ENCODE results near the gene CLCNKB.
"Not testable (repeated sequence)": the region's sequence is repeated elsewhere in the genome, so short reads cannot be mapped to it uniquely, and the experiment has no call there.

CLCNKB gene

DNA sequence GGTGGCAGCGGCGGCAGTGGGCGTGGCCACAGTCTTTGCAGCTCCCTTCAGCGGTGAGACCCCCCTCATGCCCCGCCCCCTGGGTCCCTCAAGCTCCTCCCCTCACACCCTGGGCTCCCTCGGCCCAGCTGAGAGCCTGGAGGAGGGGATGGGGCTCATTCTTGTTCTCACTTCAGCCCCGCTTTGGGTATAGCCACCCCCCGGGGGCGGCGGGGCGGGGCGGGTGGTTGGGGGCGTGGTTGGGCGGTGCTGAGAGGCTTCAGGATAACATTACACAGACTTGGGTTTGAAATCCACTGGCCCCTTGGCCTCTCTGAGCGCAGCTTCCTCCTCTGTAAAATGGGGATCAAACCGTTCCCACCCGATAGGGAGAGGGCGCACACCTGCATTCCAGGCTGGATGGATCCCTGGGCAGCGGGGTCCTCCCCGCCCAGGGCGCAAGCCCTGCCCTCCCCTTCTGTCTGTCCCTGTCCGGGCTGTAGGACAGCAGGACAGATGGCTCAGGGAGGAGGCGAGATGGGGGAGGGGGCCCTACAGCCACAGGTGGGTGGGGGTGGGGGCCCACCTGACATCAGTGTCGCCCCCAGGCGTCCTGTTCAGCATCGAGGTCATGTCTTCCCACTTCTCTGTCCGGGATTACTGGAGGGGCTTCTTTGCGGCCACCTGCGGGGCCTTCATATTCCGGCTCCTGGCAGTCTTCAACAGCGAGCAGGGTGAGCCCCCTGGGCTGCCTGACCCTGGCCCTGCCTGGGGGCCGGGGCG is 16.7 kb upstream of the CLCNKB start:
- H3K4me3 ChIP-seq (ENCODE audit: control insufficient read depth, low read depth, low read length): no peak overlapping the region
- no peak for DNase-seq (ENCODE audit: low read depth)
- TF ChIP-seq, protein P1, sequence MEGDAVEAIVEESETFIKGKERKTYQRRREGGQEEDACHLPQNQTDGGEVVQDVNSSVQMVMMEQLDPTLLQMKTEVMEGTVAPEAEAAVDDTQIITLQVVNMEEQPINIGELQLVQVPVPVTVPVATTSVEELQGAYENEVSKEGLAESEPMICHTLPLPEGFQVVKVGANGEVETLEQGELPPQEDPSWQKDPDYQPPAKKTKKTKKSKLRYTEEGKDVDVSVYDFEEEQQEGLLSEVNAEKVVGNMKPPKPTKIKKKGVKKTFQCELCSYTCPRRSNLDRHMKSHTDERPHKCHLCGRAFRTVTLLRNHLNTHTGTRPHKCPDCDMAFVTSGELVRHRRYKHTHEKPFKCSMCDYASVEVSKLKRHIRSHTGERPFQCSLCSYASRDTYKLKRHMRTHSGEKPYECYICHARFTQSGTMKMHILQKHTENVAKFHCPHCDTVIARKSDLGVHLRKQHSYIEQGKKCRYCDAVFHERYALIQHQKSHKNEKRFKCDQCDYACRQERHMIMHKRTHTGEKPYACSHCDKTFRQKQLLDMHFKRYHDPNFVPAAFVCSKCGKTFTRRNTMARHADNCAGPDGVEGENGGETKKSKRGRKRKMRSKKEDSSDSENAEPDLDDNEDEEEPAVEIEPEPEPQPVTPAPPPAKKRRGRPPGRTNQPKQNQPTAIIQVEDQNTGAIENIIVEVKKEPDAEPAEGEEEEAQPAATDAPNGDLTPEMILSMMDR (IDR thresholded peaks at IDR 0.05; ENCODE audit: control insufficient read depth, insufficient read depth, low read depth, low read length, missing control alignments): no peak

DNA sequence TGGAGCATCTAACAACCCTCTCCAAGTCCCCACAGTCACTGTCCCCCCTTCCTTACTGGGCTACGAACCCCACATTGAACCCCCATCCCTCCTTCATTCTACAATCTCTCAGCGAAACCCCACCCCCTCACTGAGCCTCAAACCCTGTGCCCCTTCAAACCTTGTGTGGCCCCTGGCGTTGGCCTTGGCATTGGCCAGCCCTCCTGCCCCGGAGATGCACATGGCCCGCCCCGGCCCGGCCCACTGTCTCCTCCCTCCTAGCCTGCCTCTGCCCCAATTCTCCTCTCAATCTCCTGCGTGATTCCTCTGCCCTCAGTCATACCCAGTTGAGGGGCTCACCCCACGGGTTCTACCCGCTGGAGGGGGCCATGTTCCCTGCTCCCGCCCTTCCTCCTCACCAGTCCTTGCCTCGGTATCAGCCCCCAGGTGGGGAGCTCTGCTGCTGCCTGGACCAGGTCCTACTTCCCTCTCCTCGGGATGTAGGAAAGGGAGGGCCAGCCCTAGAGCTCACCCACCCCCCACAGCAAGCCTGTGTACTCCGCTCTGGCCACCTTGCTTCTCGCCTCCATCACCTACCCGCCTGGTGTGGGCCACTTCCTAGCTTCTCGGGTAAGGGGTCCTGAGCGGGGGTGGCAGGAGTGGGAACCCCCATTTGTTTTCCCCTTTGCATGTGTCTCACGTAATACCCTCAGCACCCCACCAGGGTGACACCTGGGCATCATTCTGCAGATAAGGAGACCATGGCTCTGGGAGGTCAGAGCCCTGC is 15.2 kb upstream of the CLCNKB start:
- DNase-seq (ENCODE audit: low read depth): no peak
- no peak overlapping the region for H3K4me3 ChIP-seq (ENCODE audit: control insufficient read depth, low read depth, low read length)
- TF ChIP-seq, protein P1 (IDR thresholded peaks at IDR 0.05; ENCODE audit: control insufficient read depth, insufficient read depth, low read depth, low read length, missing control alignments): no peak

DNA sequence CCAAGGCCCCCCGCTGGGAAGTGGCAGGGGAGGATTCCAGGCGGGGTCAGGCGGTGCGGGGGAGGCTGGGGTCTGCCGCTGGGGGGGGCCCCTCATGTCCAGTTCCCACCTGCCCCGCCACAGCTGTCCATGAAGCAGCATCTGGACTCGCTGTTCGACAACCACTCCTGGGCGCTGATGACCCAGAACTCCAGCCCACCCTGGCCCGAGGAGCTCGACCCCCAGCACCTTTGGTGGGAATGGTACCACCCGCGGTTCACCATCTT is 14.6 kb upstream of the CLCNKB start:
- not testable (repeated sequence) for DNase-seq (ENCODE audit: low read depth)

DNA sequence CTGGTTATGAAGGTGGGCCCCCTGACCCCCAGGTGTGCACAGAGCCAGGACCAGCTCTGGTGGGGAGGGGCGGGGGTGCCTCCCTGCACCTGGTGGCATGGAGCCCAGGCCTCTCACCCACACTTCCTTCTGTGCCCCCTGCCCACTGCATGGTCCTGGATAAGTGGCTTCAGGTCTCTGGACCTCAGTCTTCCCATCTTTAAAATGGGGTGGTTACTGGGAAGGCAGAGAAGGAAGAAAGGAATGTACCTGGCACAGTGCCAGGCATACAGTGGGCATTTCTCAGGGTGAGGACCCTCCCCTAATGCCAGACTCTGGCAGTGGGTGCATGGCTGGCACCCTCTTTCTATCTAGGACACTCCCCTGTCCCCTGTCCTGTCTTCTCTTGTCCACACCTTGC is 14.3 kb upstream of the CLCNKB start:
- TF ChIP-seq, protein P1 (IDR thresholded peaks at IDR 0.05; ENCODE audit: control insufficient read depth, insufficient read depth, low read depth, low read length, missing control alignments): no peak
- DNase-seq (ENCODE audit: low read depth): no peak

More for the DNA sequence above, 14.6 kb upstream of the CLCNKB start:
- not testable (repeated sequence) for H3K4me3 ChIP-seq (ENCODE audit: control insufficient read depth, low read depth, low read length)

DNA sequence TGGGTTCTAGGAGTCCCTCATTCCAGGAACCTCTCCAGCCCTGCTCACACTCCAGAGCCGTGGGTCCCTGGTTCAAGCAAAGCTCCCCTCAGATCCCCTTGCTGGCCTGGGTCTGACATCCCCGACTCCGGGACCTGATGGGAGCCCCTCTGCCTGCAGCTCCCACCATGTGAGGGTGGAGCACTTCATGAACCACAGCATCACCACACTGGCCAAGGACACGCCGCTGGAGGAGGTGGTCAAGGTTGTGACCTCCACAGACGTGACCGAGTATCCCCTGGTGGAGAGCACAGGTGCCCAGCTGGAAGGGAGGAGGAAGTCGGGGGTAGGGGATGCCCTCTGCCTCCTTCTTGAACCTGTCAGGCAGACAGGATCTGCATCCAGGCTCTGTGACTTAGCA is 12.0 kb upstream of the CLCNKB start:
- TF ChIP-seq, protein P1 (IDR thresholded peaks at IDR 0.05; ENCODE audit: control insufficient read depth, insufficient read depth, low read depth, low read length, missing control alignments): no peak
- DNase-seq (ENCODE audit: low read depth): no peak

More for the DNA sequence above, 14.3 kb upstream of the CLCNKB start:
- no peak overlapping the region for H3K4me3 ChIP-seq (ENCODE audit: control insufficient read depth, low read depth, low read length)

DNA sequence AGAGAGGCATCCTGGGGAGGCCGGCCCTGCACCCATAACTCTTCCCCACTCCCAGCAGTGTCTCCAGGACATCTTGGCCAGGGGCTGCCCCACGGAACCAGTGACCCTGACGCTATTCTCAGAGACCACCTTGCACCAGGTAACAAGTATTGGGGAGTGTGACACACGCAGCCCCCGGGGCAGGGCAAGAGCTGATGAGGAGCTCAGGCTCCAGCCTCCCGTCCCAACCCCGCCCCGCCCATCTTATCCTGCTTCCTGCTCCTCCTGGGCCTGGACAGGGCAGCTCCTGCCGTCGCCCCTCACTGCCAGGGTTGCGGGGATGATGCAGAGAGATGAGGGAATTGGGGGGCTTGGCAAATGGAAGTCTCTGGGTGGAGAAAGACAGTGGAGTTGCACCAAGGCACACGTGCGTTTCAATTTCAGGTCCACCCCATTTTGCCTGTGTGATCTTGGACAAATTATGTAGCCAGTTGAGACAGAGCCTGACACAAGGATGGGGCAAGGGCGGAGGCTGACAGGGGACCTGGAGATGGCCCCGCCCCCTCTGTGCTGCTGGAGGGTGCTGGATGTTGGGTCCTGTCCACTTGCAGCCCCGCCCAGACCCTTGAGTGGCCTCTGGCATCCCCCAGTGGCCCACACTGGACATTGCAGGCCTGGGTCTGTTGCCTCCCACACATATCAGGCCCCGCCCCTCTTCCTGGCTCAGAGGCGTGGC is 11.0 kb upstream of the CLCNKB start:
- TF ChIP-seq, protein P1 (IDR thresholded peaks at IDR 0.05; ENCODE audit: control insufficient read depth, insufficient read depth, low read depth, low read length, missing control alignments): peak; percentile 98
- DNase-seq (ENCODE audit: low read depth): peak; percentile 35
- H3K4me3 ChIP-seq (ENCODE audit: control insufficient read depth, low read depth, low read length): no peak overlapping the region

More for the DNA sequence above, 12.0 kb upstream of the CLCNKB start:
- H3K4me3 ChIP-seq (ENCODE audit: control insufficient read depth, low read depth, low read length): no peak overlapping the region

DNA sequence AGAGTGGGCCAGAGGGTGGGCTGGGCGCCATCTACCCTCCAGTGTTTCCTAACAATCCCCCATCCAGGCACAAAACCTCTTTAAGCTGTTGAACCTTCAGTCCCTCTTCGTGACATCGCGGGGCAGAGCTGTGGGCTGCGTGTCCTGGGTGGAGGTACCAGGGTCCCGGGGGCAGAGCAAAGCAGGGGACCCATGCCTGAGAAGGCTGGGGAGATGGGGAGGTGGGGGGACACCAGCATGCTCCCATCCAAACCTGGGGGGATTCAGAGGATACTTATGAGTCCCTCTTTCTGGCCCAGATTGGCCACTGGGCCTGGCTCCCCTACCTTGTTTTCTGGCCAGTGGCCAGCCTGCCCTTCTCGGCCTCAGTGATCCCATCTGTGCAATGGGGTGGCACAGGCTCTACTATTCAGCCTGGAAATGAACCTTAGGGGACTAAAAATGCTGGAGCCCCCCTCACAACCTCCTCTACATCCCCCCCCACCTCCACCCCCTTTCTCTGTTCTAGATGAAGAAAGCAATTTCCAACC is 10.4 kb upstream of the CLCNKB start:
- DNase-seq (ENCODE audit: low read depth); H3K4me3 ChIP-seq (ENCODE audit: control insufficient read depth, low read depth, low read length): not testable (repeated sequence)

DNA sequence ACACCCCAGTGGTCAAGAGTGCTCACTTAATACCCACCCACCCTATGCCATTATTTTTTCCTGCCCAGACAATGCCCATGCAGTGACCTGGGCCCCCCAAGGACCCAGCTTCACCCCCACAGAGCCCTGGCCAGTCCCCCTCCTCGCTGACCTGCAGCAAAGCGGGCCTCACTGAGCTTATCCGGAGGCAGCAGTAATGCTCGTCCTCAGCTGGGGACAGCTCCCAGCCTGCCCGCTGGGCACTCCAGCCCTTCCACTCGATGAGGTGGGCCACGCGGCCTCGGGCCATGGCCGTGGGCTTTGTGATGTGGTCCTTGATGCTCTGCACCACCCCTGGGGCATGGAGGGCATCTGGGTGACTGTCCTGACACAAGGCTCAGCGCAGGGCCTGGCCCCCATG is 7.1 kb upstream of the CLCNKB start:
- not testable (repeated sequence) for DNase-seq (ENCODE audit: low read depth); H3K4me3 ChIP-seq (ENCODE audit: control insufficient read depth, low read depth, low read length)
